ENCODE data around the gene HCK.

The HCK gene

GRCh38 chr20:32052090-32052777 is at the start of gene HCK:
HCK (plus strand) TSS chr20:32052242.
- DNase-seq (ENCODE audit: low read depth), result no peak
- no peak within 1 kb of the TSS for H3K4me3 ChIP-seq (ENCODE audit: low read depth, low read length)
- TF ChIP-seq, protein P1, sequence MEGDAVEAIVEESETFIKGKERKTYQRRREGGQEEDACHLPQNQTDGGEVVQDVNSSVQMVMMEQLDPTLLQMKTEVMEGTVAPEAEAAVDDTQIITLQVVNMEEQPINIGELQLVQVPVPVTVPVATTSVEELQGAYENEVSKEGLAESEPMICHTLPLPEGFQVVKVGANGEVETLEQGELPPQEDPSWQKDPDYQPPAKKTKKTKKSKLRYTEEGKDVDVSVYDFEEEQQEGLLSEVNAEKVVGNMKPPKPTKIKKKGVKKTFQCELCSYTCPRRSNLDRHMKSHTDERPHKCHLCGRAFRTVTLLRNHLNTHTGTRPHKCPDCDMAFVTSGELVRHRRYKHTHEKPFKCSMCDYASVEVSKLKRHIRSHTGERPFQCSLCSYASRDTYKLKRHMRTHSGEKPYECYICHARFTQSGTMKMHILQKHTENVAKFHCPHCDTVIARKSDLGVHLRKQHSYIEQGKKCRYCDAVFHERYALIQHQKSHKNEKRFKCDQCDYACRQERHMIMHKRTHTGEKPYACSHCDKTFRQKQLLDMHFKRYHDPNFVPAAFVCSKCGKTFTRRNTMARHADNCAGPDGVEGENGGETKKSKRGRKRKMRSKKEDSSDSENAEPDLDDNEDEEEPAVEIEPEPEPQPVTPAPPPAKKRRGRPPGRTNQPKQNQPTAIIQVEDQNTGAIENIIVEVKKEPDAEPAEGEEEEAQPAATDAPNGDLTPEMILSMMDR (IDR thresholded peaks at IDR 0.05; ENCODE audit: control insufficient read depth, extremely low read depth, insufficient read depth), result no peak

DNA sequence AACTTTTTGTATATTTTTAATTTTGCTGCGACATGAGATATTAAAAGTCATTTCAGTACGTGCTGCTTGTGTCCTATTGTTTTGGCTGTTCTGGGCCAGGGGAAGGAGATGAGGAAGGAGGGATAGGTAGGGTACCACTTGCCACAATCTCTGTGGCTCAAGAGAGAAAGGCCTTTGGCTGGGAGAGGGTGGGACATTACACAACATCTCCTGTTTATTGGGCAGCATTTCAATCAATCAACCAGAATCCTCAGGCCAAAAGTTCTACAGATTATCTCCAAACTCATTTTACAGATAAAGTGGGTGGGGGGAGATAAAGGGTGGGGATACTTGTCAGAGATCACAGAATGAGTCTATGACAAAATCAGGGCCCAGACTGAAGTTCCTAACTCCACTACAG is 48.7 kb upstream of the HCK start:
- no peak for DNase-seq (ENCODE audit: low read depth)
- no peak overlapping the region for H3K4me3 ChIP-seq (ENCODE audit: low read depth, low read length)
- TF ChIP-seq, protein P1 (IDR thresholded peaks at IDR 0.05; ENCODE audit: control insufficient read depth, extremely low read depth, insufficient read depth), result no peak

DNA sequence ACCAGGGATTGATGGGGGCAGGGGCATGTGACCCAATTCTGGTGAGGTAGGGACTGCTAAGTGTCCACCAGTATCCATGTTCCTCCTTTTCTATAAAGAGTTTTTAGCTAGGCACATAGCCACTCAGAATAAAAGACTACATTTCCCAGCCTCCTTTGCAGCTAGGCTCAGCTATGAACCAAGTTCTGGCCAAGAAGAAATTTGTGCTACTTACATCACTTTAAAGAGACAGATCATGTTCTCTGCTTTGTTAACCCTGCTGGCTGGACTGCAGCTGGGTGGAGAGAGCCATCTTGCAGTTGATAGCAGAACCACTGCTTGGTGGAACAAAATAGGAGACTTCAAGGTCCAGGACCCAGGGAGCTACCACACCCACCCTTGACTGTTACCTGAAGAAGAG is 47.1 kb upstream of the HCK start:
- no peak overlapping the region for H3K4me3 ChIP-seq (ENCODE audit: low read depth, low read length)
- no peak for DNase-seq (ENCODE audit: low read depth)
- TF ChIP-seq, protein P1 (IDR thresholded peaks at IDR 0.05; ENCODE audit: control insufficient read depth, extremely low read depth, insufficient read depth), result no peak

GRCh38 chr20:32006053-32006452 is 46.0 kb upstream of the HCK start:
- H3K4me3 ChIP-seq (ENCODE audit: low read depth, low read length), result no peak overlapping the region
- TF ChIP-seq, protein P1 (IDR thresholded peaks at IDR 0.05; ENCODE audit: control insufficient read depth, extremely low read depth, insufficient read depth), result no peak
- no peak for DNase-seq (ENCODE audit: low read depth)

- no peak for DNase-seq (ENCODE audit: low read depth)
- TF ChIP-seq, protein P1 (IDR thresholded peaks at IDR 0.05; ENCODE audit: control insufficient read depth, extremely low read depth, insufficient read depth), result no peak
- no peak overlapping the region for H3K4me3 ChIP-seq (ENCODE audit: low read depth, low read length)
These were observed 44.9 kb upstream of the HCK start for GRCh38 chr20:32006841-32007786.

DNA sequence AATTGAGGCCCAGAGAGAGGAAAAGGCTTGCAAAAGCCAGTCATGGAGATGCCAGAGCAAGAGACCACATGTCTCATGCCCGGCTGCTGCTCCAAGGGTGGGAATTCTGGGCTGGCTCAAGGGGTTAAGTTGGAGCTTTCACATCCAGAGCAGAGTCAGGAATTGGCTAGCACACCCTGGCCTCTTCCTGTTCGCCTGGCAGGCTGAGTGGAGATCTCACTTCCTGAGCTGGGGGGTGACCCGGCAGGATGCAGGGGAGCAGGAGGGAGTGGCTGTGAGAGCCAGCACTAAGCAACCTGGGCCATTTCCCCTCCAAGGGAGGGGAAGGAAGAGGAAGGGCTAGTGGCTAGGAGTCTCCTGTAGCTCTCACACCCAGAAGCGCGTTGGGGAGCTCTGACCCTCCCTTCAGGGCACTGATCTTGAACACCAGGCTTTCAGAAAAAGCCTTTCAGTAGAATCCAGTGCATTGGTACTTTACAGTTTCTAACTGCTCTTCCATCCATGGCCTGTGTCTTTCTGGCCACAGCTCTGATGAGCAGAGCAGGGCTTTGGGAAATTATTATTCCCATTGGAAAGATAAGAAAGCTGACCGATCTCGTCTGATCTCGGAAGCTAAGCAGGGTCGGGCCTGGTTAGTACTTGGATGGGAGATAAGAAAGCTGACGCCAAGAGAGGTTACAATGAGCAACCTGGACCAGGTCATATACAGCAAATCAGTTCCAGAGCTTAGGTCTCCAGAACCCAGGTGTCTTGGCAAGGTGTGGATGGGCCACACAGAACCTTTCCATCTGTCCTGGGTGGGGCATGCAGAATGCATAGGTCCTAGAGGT is 44.0 kb upstream of the HCK start:
- no peak for DNase-seq (ENCODE audit: low read depth)
- H3K4me3 ChIP-seq (ENCODE audit: low read depth, low read length), result no peak overlapping the region
- TF ChIP-seq, protein P1 (IDR thresholded peaks at IDR 0.05; ENCODE audit: control insufficient read depth, extremely low read depth, insufficient read depth), result no peak
